Progenitor cell of endocrine pancreas (in vitro differentiated cells): Measurements from ENCODE around the gene GRID2IP. TPM values are rescaled to one million over a fixed set of nuclear protein-coding genes. Genes with fewer than 3 reads are reported as not detected.

Experiments used
- DNase-seq: peaks from one replicate; pipeline ENCODE4 v3.0.0; 2021; ENCODE audit warnings: low spot score; ENCODE audit not compliant: unreplicated experiment
- H3K27ac Mint-ChIP-seq: 2 replicates; pipeline ENCODE4 v1.8.0; 2021; ENCODE audit warnings: mild to moderate bottlenecking, moderate library complexity, mixed read lengths
- H3K27me3 Mint-ChIP-seq: 2 replicates; pipeline ENCODE4 v1.8.0; 2021; ENCODE audit warnings: mixed read lengths
- H3K36me3 Mint-ChIP-seq: 2 replicates; pipeline ENCODE4 v1.8.0; 2022; ENCODE audit warnings: mixed read lengths; ENCODE audit not compliant: insufficient read depth
- H3K4me1 Mint-ChIP-seq: 2 replicates; pipeline ENCODE4 v1.8.0; 2021; ENCODE audit warnings: low read depth, mixed read lengths
- H3K4me3 Mint-ChIP-seq: 2 replicates; pipeline ENCODE4 v1.8.0; 2021; ENCODE audit warnings: low read depth, mild to moderate bottlenecking, moderate library complexity, mixed read lengths
- H3K9me3 Mint-ChIP-seq: 2 replicates; pipeline ENCODE4 v1.8.0; 2021; ENCODE audit warnings: low read depth, mixed read lengths
- total RNA-seq: library from RNA; stranded (reverse); gene quantifications from 2 replicates; pipeline ENCODE4 v1.2.1, GENCODE V29; 2021
- TF ChIP-seq, protein P1 (sequence below): fragments of 200-600 bp; sonication (generic); IDR thresholded peaks from one replicate; pipeline ENCODE4 v1.5.0; 2021; ENCODE audit warnings: antibody characterized with exemption, mild to moderate bottlenecking; ENCODE audit not compliant: unreplicated experiment

The GRID2IP gene
- total RNA-seq, 1 donor from 2014 or later = 2.5 TPM

DNA sequence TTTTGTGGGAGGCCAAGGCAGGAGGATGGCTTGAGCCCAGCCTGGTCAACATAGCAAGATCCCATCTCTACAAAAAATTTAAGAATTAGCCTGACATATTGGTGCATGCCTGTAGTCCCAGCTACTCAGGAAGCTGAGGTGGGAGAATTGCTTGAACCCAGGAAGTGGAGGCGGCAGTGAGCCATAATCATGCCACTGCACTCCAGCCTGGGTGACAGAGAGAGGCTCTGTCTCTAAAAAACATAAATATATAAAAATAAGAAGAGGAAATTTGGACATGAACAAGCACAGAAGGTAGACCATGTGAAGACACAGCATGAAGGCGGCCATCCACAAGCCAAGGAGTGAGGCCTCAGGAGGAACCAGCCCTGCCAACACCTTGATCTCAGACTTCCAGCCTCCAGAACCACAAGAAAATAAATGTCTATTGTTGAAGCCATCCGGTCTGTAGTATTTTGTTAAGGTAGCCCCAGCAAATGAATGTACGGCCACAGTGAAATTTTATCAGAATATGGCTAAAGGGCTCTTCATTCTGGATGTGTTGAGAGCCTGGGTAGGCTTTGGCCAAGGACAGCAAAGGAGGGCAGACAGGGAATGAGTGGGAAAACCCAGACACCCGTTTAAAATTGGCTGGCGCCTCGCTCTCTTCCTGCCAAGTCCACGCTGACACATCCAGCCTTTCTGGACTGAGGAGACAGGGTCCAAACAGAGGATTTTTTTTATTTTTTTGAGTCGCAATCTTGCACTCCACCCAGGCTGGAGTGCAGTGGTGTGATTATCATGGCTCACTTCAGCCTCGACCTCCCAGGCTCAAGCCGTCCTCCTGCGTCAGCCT is 12.9 kb upstream of the GRID2IP start:
- no peaks in the 10 kb centered on the region for H3K36me3 Mint-ChIP-seq
- no peaks in the 10 kb centered on the region for H3K9me3 Mint-ChIP-seq
- TF ChIP-seq, protein P1, sequence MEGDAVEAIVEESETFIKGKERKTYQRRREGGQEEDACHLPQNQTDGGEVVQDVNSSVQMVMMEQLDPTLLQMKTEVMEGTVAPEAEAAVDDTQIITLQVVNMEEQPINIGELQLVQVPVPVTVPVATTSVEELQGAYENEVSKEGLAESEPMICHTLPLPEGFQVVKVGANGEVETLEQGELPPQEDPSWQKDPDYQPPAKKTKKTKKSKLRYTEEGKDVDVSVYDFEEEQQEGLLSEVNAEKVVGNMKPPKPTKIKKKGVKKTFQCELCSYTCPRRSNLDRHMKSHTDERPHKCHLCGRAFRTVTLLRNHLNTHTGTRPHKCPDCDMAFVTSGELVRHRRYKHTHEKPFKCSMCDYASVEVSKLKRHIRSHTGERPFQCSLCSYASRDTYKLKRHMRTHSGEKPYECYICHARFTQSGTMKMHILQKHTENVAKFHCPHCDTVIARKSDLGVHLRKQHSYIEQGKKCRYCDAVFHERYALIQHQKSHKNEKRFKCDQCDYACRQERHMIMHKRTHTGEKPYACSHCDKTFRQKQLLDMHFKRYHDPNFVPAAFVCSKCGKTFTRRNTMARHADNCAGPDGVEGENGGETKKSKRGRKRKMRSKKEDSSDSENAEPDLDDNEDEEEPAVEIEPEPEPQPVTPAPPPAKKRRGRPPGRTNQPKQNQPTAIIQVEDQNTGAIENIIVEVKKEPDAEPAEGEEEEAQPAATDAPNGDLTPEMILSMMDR = no peak
- DNase-seq = no peak
- no peaks in the 10 kb centered on the region for H3K4me1 Mint-ChIP-seq
- H3K27ac Mint-ChIP-seq = no peak overlapping the region
- peaks cover 3% of the 10 kb centered on the region for H3K27me3 Mint-ChIP-seq
- H3K4me3 Mint-ChIP-seq = no peak overlapping the region

DNA sequence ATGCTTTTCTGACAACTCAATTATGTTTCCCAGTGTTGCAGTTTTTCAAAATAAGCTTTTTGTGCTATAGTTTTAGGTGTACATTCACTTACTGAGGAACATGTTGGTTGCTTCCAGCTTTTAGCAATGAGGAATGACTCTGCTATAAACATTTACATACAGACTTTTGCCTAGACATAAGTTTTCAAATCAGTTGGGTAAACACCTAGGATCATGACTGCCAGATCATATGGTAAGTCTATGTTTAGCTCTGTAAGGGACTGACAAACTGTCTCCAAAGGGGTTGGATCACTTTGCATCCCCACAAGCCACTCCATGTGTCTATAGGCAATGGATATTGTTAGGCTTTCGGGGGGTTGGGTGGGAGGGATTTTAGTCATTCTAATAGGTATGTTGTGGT is 10.8 kb upstream of the GRID2IP start:
- H3K27me3 Mint-ChIP-seq = peaks cover 3% of the 10 kb centered on the region
- no peak for DNase-seq
- H3K36me3 Mint-ChIP-seq = no peaks in the 10 kb centered on the region
- H3K4me1 Mint-ChIP-seq = no peaks in the 10 kb centered on the region
- no peaks in the 10 kb centered on the region for H3K9me3 Mint-ChIP-seq
- no peak overlapping the region for H3K27ac Mint-ChIP-seq
- TF ChIP-seq, protein P1 = no peak
- H3K4me3 Mint-ChIP-seq = no peak overlapping the region

DNA sequence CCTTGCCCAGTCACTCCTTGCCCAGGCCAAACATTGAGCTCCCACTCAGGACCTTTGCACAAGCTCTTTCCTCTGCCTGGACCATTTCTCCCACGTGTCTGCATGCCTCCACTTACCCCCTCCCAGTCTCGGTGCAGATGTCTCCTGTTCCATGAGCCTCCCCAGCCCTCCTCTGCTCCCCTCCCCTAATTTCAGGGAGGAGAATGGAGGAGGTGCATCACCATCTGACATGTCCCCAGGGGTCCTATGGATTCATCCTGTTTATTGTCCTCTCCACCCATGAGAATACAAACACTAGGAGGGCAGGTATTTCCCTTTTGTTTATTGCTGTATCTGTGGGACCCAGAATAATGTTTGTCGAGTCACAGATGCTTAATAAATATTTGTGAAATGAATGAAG is 8.6 kb upstream of the GRID2IP start:
- no peak overlapping the region for H3K27ac Mint-ChIP-seq
- H3K4me3 Mint-ChIP-seq = no peak overlapping the region
- no peaks in the 10 kb centered on the region for H3K36me3 Mint-ChIP-seq
- no peaks in the 10 kb centered on the region for H3K4me1 Mint-ChIP-seq
- no peak for DNase-seq
- TF ChIP-seq, protein P1 = no peak
- no peaks in the 10 kb centered on the region for H3K9me3 Mint-ChIP-seq
- peaks cover 3% of the 10 kb centered on the region for H3K27me3 Mint-ChIP-seq

DNA sequence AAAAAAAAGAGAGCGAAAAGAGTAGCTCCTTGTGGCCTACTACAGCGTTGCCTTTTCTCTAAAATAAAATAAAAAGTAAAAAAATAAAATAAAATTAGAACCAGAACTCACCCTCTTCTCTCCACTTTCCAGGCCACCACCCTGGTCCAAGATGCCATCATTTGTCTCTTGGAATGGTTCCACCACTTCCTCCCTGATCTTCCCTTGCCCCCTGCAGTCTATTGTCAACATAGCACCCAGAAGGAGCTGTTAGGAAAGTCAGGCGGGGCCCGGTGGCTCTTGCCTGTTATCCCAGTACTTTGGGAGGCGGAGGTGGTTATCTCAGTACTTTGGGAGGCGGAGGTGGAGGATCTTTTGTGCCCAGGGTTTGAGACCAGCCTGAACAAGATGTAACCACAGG is 7.6 kb upstream of the GRID2IP start:
- no peak overlapping the region for H3K27ac Mint-ChIP-seq
- H3K4me1 Mint-ChIP-seq = no peaks in the 10 kb centered on the region
- no peak overlapping the region for H3K4me3 Mint-ChIP-seq
- TF ChIP-seq, protein P1 = peak; percentile 38
- H3K27me3 Mint-ChIP-seq = peaks cover 3% of the 10 kb centered on the region
- DNase-seq = no peak
- H3K36me3 Mint-ChIP-seq = no peaks in the 10 kb centered on the region
- H3K9me3 Mint-ChIP-seq = no peaks in the 10 kb centered on the region

DNA sequence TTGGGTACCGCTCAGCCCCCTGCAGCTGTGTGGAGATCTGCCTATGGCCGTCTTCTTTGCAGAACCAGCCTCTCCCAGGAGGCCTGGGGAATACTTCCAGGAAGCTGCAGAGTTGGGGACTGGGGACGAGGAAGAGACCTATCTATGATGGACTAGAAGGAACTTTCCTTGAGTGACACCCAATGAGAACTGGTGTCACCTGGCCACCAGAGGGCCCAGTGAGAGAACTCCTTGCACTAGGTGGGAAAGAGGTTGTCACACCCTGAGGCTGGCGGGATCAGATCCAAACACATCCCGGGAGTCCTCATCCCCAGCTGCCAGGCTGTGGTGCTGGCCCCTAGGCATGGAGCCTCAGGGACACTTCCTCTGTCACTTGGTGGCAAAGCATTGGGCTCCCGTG is 4.9 kb upstream of the GRID2IP start:
- TF ChIP-seq, protein P1 = peak; percentile 53
- H3K27me3 Mint-ChIP-seq = peaks cover 3% of the 10 kb centered on the region
- H3K27ac Mint-ChIP-seq = no peak overlapping the region
- no peaks in the 10 kb centered on the region for H3K9me3 Mint-ChIP-seq
- no peaks in the 10 kb centered on the region for H3K4me1 Mint-ChIP-seq
- H3K4me3 Mint-ChIP-seq = no peak overlapping the region
- DNase-seq = no peak
- H3K36me3 Mint-ChIP-seq = no peaks in the 10 kb centered on the region
